ENCODE results near the gene DENND10.

GRCh38 chr10:119136084-119136483 is 32.2 kb downstream of the DENND10 start:
- TF ChIP-seq, protein P1, sequence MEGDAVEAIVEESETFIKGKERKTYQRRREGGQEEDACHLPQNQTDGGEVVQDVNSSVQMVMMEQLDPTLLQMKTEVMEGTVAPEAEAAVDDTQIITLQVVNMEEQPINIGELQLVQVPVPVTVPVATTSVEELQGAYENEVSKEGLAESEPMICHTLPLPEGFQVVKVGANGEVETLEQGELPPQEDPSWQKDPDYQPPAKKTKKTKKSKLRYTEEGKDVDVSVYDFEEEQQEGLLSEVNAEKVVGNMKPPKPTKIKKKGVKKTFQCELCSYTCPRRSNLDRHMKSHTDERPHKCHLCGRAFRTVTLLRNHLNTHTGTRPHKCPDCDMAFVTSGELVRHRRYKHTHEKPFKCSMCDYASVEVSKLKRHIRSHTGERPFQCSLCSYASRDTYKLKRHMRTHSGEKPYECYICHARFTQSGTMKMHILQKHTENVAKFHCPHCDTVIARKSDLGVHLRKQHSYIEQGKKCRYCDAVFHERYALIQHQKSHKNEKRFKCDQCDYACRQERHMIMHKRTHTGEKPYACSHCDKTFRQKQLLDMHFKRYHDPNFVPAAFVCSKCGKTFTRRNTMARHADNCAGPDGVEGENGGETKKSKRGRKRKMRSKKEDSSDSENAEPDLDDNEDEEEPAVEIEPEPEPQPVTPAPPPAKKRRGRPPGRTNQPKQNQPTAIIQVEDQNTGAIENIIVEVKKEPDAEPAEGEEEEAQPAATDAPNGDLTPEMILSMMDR (IDR thresholded peaks at IDR 0.05): no peak
- TF ChIP-seq POLR2AphosphoS5 (IDR thresholded peaks at IDR 0.05): no peak

Measured in transverse colon (tissue), 4 donors.